Pancreas (tissue), 10 donors: ENCODE data around the gene ITGB7. TPM values are rescaled to one million over a fixed set of nuclear protein-coding genes. Genes with fewer than 3 reads are reported as not detected.

Experiments used
- ATAC-seq, 4 donors: fragments of 200-7000 bp; cut with Tn5 transposase; one replicate each; pipeline versions ENCODE4 v1.8.0 to v1.9.1; 2020; ENCODE audit warnings: mild to moderate bottlenecking in 4 of 4, moderate library complexity in 4 of 4
- DNase-seq, 6 donors: peaks; one replicate each; pipeline ENCODE4 v3.0.0-alpha.2; 2020
- FAIRE-seq: peaks from 2 replicates; lab custom pipeline; 2012; peaks lifted over from hg19 to GRCh38; lab: Jason Lieb, UNC
- H3K27ac ChIP-seq, 4 donors: fragments of 200-600 bp; sonication (generic); 1 replicate in 3 of 4; 2 replicates in 1 of 4; pipeline versions ENCODE4 v1.5.0 to v1.8.0; 2020
- H3K27me3 ChIP-seq, 4 donors: fragments of 200-600 bp; one replicate each; pipeline ENCODE4 v1.8.0; 2021
- H3K36me3 ChIP-seq, 3 donors: fragments of 200-600 bp; sonication (generic) in 1 of 3; one replicate each; pipeline versions ENCODE4 v1.5.0 to v1.8.0; 2020 to 2021
- H3K4me1 ChIP-seq, 3 donors: fragments of 200-600 bp; one replicate each; pipeline ENCODE4 v1.8.0; 2021
- H3K4me3 ChIP-seq, 4 donors: fragments of 200-600 bp; sonication (generic) in 2 of 4; one replicate each; pipeline versions ENCODE4 v1.5.0 to v1.8.0; 2020 to 2021
- H3K9me3 ChIP-seq, 4 donors: fragments of 200-600 bp; one replicate each; pipeline ENCODE4 v1.8.0; 2021
- CTCF ChIP-seq, 4 donors: fragments of 200-600 bp; sonication (generic) in 3 of 4; IDR thresholded peaks; one replicate each; pipeline versions ENCODE4 v1.5.0 to v1.8.0; 2021; ENCODE audit warnings: antibody characterized with exemption in 4 of 4
- WGBS, 2 donors: extraction: QIAGEN DNeasy Blood & Tissue Kit; methylation state at CpG; one replicate each; pipeline ENCODE4 v1.1.7; 2013; 5-methylcytosine and 5-hydroxymethylcytosine counted together
- intact Hi-C, 3 donors: fragments of 100-400 bp; cut with DNase I; formaldehyde crosslinking; loops; one replicate each; pipeline versions ENCODE4 v1.11.1 to v1.14.2; 2022
- polyA plus RNA-seq, 2 donors: library from polyadenylated mRNA; stranded (reverse); fragments of 200-250 nt; gene quantifications; one replicate each; pipeline ENCODE4 v1.2.3, GENCODE V29; 2013
- total RNA-seq, 6 donors: library from RNA; stranded (reverse); fragmentation: NEBNext Ultra II Directional in 4 of 6; extraction: Animal tissue kit (Norgen Biotek cat#: 25700) in 4 of 6; gene quantifications; one replicate each; pipeline versions ENCODE4 v1.2.1 to v1.2.4, GENCODE V29; 2021 to 2023
- donor health status: healthy with polysubstance abuse.
- donor health status: DM: no; HTN: no; CAD: no; lungs with moderate emphysema.
- donor health status: DM: no; HTN: no; CAD: no.
- donor health status: control.
- donor health status: control.
- donor health status: Bipolar disorder and iron deficiency.
- donor health status: DM: yes; HTN: yes; CAD: no.
- donor health status: DM: no; HTN: no; CAD: no.
- donor health status: DM: no; HTN: no; CAD: no.
- donor health status: DM: yes; HTN: yes; CAD: no.

ITGB7 gene
- total and polyA plus RNA-seq, 8 donors, result 1.1 to 1.8 (median 1.6) TPM

DNA sequence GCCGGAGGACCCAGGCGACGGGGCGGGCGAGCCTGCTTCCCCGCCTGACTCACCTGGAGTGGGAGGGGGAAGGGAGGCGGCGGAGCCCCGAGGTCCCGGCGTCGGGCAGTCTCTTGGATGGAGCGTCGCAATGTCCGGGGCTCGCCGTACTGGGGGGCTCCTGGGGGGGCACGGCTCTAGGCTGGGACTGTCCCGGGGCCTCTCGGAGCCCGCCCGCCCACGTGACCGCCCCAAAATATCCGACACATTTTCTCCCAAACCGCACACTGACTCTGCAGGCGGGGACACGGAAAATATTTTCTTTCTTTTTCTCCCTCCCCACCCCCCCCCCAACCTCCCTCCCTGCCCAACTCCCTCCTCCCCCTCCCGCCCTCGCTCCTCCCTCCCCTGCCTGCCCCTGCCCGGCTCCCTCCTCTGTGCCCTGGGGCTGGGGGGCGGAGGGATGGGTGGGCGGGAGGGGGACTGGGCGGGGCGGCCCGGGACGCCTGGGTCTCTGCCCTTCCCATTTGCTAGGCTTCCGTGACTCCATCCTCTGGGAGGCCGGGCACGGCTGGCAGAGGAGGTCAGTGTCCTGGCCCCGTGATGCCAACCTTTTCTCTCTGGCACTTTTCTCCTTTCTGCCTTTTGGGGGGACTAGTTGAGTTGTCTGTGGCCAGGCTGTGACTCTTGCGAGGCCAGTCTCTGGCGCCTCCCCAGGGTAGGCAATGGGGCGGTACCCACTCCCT, 25.0 kb upstream of the ITGB7 start, which contains the start of gene RARG:
TSS of gene RARG (minus strand) at position 289 of the 725 bp plus-strand sequence. CDS start 4,664 bp downstream, outside the sequence.
- Histone ChIP-seq H3K4me1 (no peaks in the 10 kb centered on the region), H3K9me3 (no peaks in the 10 kb centered on the region), H3K27ac (peak within 1 kb of the TSS; percentile 62 to 78 (median 66)), H3K4me3 (peak within 1 kb of the TSS; percentile 29 to 62 (median 50)), H3K36me3 (no peaks in the 10 kb centered on the region), H3K27me3 (no peaks in the 10 kb centered on the region)
- DNase-seq (peak in 5 of 6 donors; percentile 42 to 77 (median 69)), ATAC-seq (peak; percentile 71 to 77 (median 75)), FAIRE-seq (no peak)
- no peak for TF ChIP-seq CTCF (IDR thresholded peaks at IDR 0.05)
- WGBS, 2 donors, result 1% methylated on average over 32 to 42 of the region's 44 CpGs
- intact Hi-C loops, result no loop called here

DNA sequence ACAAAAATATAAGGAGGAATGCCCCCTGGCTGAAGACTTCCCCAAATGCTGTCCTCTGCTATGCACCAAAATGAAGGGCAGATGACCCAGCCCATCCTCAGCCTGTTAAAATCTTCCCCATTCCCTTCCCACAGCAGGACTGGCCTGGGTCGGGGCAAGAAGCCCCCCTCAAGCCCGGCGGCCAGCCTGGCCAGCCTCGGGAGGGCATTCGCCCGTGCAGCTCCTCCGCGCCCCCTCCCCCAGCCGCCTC, 24.5 kb upstream of the ITGB7 start:
- H3K9me3 ChIP-seq, result no peaks in the 10 kb centered on the region
- FAIRE-seq (no peak), ATAC-seq (no peak), DNase-seq (no peak)
- H3K27me3 ChIP-seq, result no peaks in the 10 kb centered on the region
- H3K36me3 ChIP-seq, result no peaks in the 10 kb centered on the region
- TF ChIP-seq CTCF (IDR thresholded peaks at IDR 0.05), result no peak
- no peaks in the 10 kb centered on the region for H3K4me1 ChIP-seq
- peak overlapping the region; percentile 62 to 78 (median 66) for H3K27ac ChIP-seq
- intact Hi-C loops, result no loop called here
- H3K4me3 ChIP-seq, result peak overlapping the region; percentile 29 to 62 (median 50)
- WGBS, 2 donors, result 0% methylated on average over 6 to 9 of the region's 9 CpGs

DNA sequence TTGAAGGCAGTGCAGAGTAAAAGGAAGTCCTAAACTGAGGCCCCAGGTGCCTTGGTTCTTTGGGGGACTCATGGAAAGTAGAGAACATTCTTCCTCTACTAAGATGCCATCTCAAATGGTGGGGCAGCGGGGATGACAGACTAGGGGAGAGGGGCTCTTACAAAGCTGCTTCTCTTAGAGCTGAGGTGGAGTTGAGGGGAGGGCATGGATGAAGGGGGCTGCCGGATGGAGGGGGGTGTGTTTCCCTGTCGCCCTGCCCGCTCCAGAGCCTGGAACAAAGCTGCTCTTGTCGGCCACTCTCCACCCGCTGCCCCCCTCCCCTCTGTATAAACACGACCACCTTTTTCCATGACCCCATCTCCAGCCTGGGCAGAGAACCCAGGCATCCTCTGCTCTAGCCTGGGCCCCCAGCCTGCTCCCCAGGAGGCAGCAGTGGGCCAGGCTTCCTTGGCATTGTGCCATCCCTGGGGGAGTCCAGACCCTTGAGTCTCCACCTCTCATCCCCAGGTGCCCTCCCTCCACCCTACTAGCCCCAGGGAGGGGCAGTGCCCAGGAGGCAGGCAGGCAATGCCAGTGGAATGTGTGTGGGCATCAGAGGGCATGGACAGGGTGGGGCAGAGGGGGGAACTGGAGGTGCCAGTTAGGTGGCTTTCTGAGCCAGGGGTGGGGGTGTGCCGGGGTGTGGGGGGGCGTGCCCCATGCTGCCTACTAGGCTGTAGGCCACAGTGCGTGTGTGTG, 23.2 kb upstream of the ITGB7 start:
- FAIRE-seq, result no peak
- no peaks in the 10 kb centered on the region for H3K4me1 ChIP-seq
- no peaks in the 10 kb centered on the region for H3K9me3 ChIP-seq
- H3K27me3 ChIP-seq, result no peaks in the 10 kb centered on the region
- intact Hi-C loops, result no loop called here
- H3K4me3 ChIP-seq, result no peak overlapping the region
- 44 to 51% methylated on average over 8 to 9 of the region's 10 CpGs for WGBS, 2 donors
- ATAC-seq, result peak; percentile 48 to 71 (median 56)
- peak; percentile 59 to 83 (median 70) for DNase-seq
- peak overlapping the region in 2 of 4 donors; percentile 22 to 23 for H3K27ac ChIP-seq
- no peak for TF ChIP-seq CTCF (IDR thresholded peaks at IDR 0.05)
- H3K36me3 ChIP-seq, result no peaks in the 10 kb centered on the region

GRCh38 chr12:53229454-53229853, 22.4 kb upstream of the ITGB7 start:
- DNase-seq, result peak in 1 of 6 donors; percentile 1
- FAIRE-seq, result no peak
- 88 to 91% methylated on average over 2 of the region's 2 CpGs for WGBS, 2 donors
- TF ChIP-seq CTCF (IDR thresholded peaks at IDR 0.05), result no peak
- no peak for ATAC-seq
- Histone ChIP-seq H3K4me1 (no peaks in the 10 kb centered on the region), H3K4me3 (no peak overlapping the region), H3K27me3 (no peaks in the 10 kb centered on the region), H3K9me3 (no peaks in the 10 kb centered on the region), H3K27ac (peak overlapping the region in 1 of 4 donors; percentile 22), H3K36me3 (no peaks in the 10 kb centered on the region)
- intact Hi-C loops, result no loop called here
